SHP77 (cell line): ENCODE data around the gene HCN1.
A peak's percentile ranks its signal among the peaks of the same experiment; 100 is the strongest.

Experiments
- DNase-seq, 2 experiments: peaks; one replicate each; lab custom pipeline; 2025; lab: John Stamatoyannopoulos, UW

Gene HCN1

GRCh38 chr5:45696206-45696836, at the start of gene HCN1:
Gene HCN1, minus strand, starts transcription at chr5:45696380.
- peak in 1 of 2 experiments; percentile 27 for DNase-seq

GRCh38 chr5:45741110-45741509, 44.9 kb upstream of the HCN1 start:
- DNase-seq, result no peak

GRCh38 chr5:45737153-45737552, 41.0 kb upstream of the HCN1 start:
- no peak for DNase-seq

GRCh38 chr5:45725537-45725936, 29.4 kb upstream of the HCN1 start:
- no peak for DNase-seq

- DNase-seq, result no peak
Observed at GRCh38 chr5:45697201-45697600, 1.0 kb upstream of the HCN1 start.

GRCh38 chr5:45695804-45696156, 400 bp downstream of the HCN1 start:
- DNase-seq, result no peak

GRCh38 chr5:45694971-45695803, 993 bp downstream of the HCN1 start:
- DNase-seq, result no peak

- DNase-seq, result no peak
Observed at GRCh38 chr5:45694255-45694814, 1.8 kb downstream of the HCN1 start.

- no peak for DNase-seq
Observed at GRCh38 chr5:45692481-45692880, 3.7 kb downstream of the HCN1 start.

- DNase-seq, result no peak
Observed at GRCh38 chr5:45691656-45692055, 4.5 kb downstream of the HCN1 start.

- no peak for DNase-seq
Observed at GRCh38 chr5:45687701-45688100, 8.5 kb downstream of the HCN1 start.

GRCh38 chr5:45686620-45687019, 9.6 kb downstream of the HCN1 start:
- DNase-seq, result no peak

GRCh38 chr5:45684118-45684517, 12.1 kb downstream of the HCN1 start:
- no peak for DNase-seq

GRCh38 chr5:45680950-45681349, 15.2 kb downstream of the HCN1 start:
- DNase-seq, result no peak

- no peak for DNase-seq
Observed at GRCh38 chr5:45677524-45677923, 18.7 kb downstream of the HCN1 start.

GRCh38 chr5:45672271-45672670, 23.9 kb downstream of the HCN1 start:
- DNase-seq, result no peak

GRCh38 chr5:45648744-45649143, 47.4 kb downstream of the HCN1 start:
- DNase-seq, result no peak

GRCh38 chr5:45643056-45643455, 53.1 kb downstream of the HCN1 start:
- no peak for DNase-seq

- no peak for DNase-seq
Observed at GRCh38 chr5:45642370-45642769, 53.8 kb downstream of the HCN1 start.

- peak in 1 of 2 experiments; percentile 8 for DNase-seq
Observed at GRCh38 chr5:45639040-45639439, 57.1 kb downstream of the HCN1 start.

GRCh38 chr5:45627076-45627656, 69.0 kb downstream of the HCN1 start:
- DNase-seq, result no peak

GRCh38 chr5:45623832-45624231, 72.3 kb downstream of the HCN1 start:
- DNase-seq, result no peak

- DNase-seq, result no peak
Observed at GRCh38 chr5:45622365-45622764, 73.8 kb downstream of the HCN1 start.
